Peyer's patch (tissue), 4 donors: ENCODE results near the gene USP3.

Experiments
- POLR2A ChIP-seq, 2 donors: fragments of 450-650 bp; IDR thresholded peaks; one replicate each; pipeline ENCODE4 v1.5.1; 2017; ENCODE audit warnings: antibody characterized with exemption in 2 of 2, mild to moderate bottlenecking in 2 of 2, moderate library complexity in 2 of 2
- TF ChIP-seq, protein P1 (sequence below), 6 experiments: fragments of 450-650 bp in 4 of 6; fragments of 200-600 bp in 2 of 6; sonication (generic) in 1 of 6; IDR thresholded peaks; one replicate each; pipeline ENCODE4 v1.5.1; 2017 to 2019; ENCODE audit warnings: antibody characterized with exemption in 6 of 6, mild to moderate bottlenecking in 3 of 6, moderate library complexity in 1 of 6

DNA sequence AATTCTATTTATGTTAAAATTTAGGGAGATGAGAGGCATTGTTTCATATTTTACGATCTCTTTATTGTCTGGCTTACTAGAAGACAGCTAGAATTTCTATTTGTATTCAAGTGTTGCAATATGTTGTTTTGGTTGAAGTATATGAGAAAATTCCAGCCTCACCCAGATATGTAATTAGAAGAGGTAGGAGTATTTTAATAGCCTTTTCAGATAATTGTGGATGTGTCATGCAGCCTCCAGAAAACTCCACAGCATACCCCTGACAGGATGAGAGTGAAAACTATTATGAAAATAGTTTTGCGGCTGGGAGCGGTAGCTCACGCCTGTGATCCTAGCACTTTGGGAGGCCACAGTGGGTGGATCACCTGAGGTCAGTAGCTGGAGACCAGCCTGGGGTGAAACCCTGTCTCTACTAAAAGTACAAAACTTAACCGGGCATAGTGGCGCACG is 21.5 kb upstream of the USP3 start:
- TF ChIP-seq, protein P1, sequence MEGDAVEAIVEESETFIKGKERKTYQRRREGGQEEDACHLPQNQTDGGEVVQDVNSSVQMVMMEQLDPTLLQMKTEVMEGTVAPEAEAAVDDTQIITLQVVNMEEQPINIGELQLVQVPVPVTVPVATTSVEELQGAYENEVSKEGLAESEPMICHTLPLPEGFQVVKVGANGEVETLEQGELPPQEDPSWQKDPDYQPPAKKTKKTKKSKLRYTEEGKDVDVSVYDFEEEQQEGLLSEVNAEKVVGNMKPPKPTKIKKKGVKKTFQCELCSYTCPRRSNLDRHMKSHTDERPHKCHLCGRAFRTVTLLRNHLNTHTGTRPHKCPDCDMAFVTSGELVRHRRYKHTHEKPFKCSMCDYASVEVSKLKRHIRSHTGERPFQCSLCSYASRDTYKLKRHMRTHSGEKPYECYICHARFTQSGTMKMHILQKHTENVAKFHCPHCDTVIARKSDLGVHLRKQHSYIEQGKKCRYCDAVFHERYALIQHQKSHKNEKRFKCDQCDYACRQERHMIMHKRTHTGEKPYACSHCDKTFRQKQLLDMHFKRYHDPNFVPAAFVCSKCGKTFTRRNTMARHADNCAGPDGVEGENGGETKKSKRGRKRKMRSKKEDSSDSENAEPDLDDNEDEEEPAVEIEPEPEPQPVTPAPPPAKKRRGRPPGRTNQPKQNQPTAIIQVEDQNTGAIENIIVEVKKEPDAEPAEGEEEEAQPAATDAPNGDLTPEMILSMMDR (IDR thresholded peaks at IDR 0.05) = no peak
- no peak for TF ChIP-seq POLR2A (IDR thresholded peaks at IDR 0.05)
